ENCODE results near the gene IGSF9. TPM values are rescaled to one million over a fixed set of nuclear protein-coding genes. Genes with fewer than 3 reads are reported as not detected.
A peak's percentile ranks its signal among the peaks of the same experiment; 100 is the strongest.

Gene IGSF9
- total and polyA plus RNA-seq, 10 of the 15 experiments (the other 5 are each of a cell fraction or from before 2014, with no cell fraction given), result 0.04 to 0.07 TPM; not detected in 8

DNA sequence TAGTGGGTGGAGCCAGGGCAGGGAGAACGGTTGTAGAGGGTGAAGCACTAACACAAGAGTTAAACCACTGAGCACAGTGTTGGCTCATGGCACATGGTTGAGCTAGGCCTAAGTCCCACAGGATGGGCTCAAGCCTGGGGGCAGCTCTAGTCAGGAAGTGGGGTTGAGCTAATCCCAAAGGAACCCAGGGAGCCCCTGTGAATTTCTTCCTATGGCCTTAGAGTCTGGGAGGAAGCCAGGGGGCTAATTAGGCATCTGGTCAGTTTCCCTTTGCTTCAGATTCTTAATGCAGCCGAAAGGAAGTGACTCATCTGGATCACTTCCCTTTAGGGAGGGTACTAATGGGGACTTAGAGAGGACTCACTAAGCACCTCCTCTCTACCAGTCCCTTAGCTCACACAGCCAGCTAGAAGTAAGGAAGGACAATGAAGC lies 55.6 kb downstream of the IGSF9 start (continued):
- TF ChIP-seq, protein P1, sequence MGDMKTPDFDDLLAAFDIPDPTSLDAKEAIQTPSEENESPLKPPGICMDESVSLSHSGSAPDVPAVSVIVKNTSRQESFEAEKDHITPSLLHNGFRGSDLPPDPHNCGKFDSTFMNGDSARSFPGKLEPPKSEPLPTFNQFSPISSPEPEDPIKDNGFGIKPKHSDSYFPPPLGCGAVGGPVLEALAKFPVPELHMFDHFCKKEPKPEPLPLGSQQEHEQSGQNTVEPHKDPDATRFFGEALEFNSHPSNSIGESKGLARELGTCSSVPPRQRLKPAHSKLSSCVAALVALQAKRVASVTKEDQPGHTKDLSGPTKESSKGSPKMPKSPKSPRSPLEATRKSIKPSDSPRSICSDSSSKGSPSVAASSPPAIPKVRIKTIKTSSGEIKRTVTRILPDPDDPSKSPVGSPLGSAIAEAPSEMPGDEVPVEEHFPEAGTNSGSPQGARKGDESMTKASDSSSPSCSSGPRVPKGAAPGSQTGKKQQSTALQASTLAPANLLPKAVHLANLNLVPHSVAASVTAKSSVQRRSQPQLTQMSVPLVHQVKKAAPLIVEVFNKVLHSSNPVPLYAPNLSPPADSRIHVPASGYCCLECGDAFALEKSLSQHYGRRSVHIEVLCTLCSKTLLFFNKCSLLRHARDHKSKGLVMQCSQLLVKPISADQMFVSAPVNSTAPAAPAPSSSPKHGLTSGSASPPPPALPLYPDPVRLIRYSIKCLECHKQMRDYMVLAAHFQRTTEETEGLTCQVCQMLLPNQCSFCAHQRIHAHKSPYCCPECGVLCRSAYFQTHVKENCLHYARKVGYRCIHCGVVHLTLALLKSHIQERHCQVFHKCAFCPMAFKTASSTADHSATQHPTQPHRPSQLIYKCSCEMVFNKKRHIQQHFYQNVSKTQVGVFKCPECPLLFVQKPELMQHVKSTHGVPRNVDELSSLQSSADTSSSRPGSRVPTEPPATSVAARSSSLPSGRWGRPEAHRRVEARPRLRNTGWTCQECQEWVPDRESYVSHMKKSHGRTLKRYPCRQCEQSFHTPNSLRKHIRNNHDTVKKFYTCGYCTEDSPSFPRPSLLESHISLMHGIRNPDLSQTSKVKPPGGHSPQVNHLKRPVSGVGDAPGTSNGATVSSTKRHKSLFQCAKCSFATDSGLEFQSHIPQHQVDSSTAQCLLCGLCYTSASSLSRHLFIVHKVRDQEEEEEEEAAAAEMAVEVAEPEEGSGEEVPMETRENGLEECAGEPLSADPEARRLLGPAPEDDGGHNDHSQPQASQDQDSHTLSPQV (IDR thresholded peaks at IDR 0.05), result no peak
- TF ChIP-seq NBN (IDR thresholded peaks at IDR 0.05), result peak; percentile 18; the same call in 1 of the 2 replicates
- TF ChIP-seq, protein P2, sequence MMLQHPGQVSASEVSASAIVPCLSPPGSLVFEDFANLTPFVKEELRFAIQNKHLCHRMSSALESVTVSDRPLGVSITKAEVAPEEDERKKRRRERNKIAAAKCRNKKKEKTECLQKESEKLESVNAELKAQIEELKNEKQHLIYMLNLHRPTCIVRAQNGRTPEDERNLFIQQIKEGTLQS (IDR thresholded peaks at IDR 0.05; ENCODE audit: borderline replicate concordance, extremely low read depth, low read depth, low read length), result no peak
- no peak for TF ChIP-seq ASH2L (IDR thresholded peaks at IDR 0.05; ENCODE audit: borderline replicate concordance, low read depth)
- peak; percentile 53; the same call in 1 of the 2 replicates for TF ChIP-seq GABPA (IDR thresholded peaks at IDR 0.05; ENCODE audit: low read depth)
- no peak for TF ChIP-seq MEF2A (IDR thresholded peaks at IDR 0.05; ENCODE audit: insufficient read depth, low read depth, low read length)
- TF ChIP-seq NFXL1 (IDR thresholded peaks at IDR 0.05; ENCODE audit: borderline replicate concordance), result no peak
- TF ChIP-seq PML (IDR thresholded peaks at IDR 0.05; ENCODE audit: low read length), result no peak
- TF ChIP-seq, protein P3, sequence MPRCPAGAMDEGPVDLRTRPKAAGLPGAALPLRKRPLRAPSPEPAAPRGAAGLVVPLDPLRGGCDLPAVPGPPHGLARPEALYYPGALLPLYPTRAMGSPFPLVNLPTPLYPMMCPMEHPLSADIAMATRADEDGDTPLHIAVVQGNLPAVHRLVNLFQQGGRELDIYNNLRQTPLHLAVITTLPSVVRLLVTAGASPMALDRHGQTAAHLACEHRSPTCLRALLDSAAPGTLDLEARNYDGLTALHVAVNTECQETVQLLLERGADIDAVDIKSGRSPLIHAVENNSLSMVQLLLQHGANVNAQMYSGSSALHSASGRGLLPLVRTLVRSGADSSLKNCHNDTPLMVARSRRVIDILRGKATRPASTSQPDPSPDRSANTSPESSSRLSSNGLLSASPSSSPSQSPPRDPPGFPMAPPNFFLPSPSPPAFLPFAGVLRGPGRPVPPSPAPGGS (IDR thresholded peaks at IDR 0.05; ENCODE audit: borderline replicate concordance, insufficient read depth, low read depth, low read length, poor library complexity, severe bottlenecking), result no peak
- TF ChIP-seq SMAD1 (IDR thresholded peaks at IDR 0.05; ENCODE audit: low read depth, partially characterized antibody), result no peak
- TF ChIP-seq, protein P4, sequence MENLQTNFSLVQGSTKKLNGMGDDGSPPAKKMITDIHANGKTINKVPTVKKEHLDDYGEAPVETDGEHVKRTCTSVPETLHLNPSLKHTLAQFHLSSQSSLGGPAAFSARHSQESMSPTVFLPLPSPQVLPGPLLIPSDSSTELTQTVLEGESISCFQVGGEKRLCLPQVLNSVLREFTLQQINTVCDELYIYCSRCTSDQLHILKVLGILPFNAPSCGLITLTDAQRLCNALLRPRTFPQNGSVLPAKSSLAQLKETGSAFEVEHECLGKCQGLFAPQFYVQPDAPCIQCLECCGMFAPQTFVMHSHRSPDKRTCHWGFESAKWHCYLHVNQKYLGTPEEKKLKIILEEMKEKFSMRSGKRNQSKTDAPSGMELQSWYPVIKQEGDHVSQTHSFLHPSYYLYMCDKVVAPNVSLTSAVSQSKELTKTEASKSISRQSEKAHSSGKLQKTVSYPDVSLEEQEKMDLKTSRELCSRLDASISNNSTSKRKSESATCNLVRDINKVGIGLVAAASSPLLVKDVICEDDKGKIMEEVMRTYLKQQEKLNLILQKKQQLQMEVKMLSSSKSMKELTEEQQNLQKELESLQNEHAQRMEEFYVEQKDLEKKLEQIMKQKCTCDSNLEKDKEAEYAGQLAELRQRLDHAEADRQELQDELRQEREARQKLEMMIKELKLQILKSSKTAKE (IDR thresholded peaks at IDR 0.05; ENCODE audit: low read depth, poor library complexity, severe bottlenecking), result no peak
- peak; percentile 75 to 81 for TF ChIP-seq IKZF2 (IDR thresholded peaks at IDR 0.05)
- no peak for TF ChIP-seq CBX5 (IDR thresholded peaks at IDR 0.05; ENCODE audit: low read depth)
- no peak for TF ChIP-seq ZNF207 (IDR thresholded peaks at IDR 0.05; ENCODE audit: borderline replicate concordance)
- TF ChIP-seq ZZZ3 (IDR thresholded peaks at IDR 0.05; ENCODE audit: control insufficient read depth, insufficient read length, low read depth), result no peak
- TF ChIP-seq LARP7 (IDR thresholded peaks at IDR 0.05), result no peak
- no peak for TF ChIP-seq NFYB (IDR thresholded peaks at IDR 0.05; ENCODE audit: insufficient read depth, low read depth, low read length)
- TF ChIP-seq, protein P5, sequence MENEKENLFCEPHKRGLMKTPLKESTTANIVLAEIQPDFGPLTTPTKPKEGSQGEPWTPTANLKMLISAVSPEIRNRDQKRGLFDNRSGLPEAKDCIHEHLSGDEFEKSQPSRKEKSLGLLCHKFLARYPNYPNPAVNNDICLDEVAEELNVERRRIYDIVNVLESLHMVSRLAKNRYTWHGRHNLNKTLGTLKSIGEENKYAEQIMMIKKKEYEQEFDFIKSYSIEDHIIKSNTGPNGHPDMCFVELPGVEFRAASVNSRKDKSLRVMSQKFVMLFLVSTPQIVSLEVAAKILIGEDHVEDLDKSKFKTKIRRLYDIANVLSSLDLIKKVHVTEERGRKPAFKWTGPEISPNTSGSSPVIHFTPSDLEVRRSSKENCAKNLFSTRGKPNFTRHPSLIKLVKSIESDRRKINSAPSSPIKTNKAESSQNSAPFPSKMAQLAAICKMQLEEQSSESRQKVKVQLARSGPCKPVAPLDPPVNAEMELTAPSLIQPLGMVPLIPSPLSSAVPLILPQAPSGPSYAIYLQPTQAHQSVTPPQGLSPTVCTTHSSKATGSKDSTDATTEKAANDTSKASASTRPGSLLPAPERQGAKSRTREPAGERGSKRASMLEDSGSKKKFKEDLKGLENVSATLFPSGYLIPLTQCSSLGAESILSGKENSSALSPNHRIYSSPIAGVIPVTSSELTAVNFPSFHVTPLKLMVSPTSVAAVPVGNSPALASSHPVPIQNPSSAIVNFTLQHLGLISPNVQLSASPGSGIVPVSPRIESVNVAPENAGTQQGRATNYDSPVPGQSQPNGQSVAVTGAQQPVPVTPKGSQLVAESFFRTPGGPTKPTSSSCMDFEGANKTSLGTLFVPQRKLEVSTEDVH (IDR thresholded peaks at IDR 0.05; ENCODE audit: low read depth, partially characterized antibody), result no peak
- TF ChIP-seq BRCA1 (IDR thresholded peaks at IDR 0.05; ENCODE audit: low read depth, low read length), result no peak
- TF ChIP-seq EED (IDR thresholded peaks at IDR 0.05; ENCODE audit: low read depth), result peak; percentile 82; the same call in 1 of the 2 replicates
- peak; percentile 89 for TF ChIP-seq BCL11A (IDR thresholded peaks at IDR 0.05; ENCODE audit: low read depth, low read length)
